Measurements from ENCODE around the gene HECW1.

GRCh38 chr7:43546231-43546630 lies 433.8 kb downstream of the HECW1 start:
- TF ChIP-seq CTCF (conservative IDR thresholded peaks at IDR 0.05; ENCODE audit: low read length), result no peak
- TF ChIP-seq EZH2phosphoT487 (IDR thresholded peaks at IDR 0.05; ENCODE audit: borderline replicate concordance), result no peak
